Tibial nerve (tissue), 4 donors: ENCODE data around the gene ATP5F1A.

ENCODE experiments used
- CTCF ChIP-seq, 5 experiments: fragments of 200-600 bp in 3 of 5; fragments of 450-650 bp in 2 of 5; sonication (generic) in 3 of 5; IDR thresholded peaks; one replicate each; pipeline ENCODE4 v1.5.1; 2016 to 2019; ENCODE audit warnings: antibody characterized with exemption in 5 of 5, mild to moderate bottlenecking in 3 of 5, moderate library complexity in 2 of 5
- EP300 ChIP-seq, 2 donors: sonication (generic); formaldehyde crosslinking; IDR thresholded peaks; one replicate each; pipeline ENCODE4 v1.6.1; 2017; ENCODE audit warnings: antibody characterized with exemption in 2 of 2, mild to moderate bottlenecking in 1 of 2
- POLR2A ChIP-seq, 2 donors: fragments of 450-650 bp; IDR thresholded peaks; one replicate each; pipeline ENCODE4 v1.6.1; 2017; ENCODE audit warnings: antibody characterized with exemption in 2 of 2, mild to moderate bottlenecking in 2 of 2, moderate library complexity in 2 of 2

DNA sequence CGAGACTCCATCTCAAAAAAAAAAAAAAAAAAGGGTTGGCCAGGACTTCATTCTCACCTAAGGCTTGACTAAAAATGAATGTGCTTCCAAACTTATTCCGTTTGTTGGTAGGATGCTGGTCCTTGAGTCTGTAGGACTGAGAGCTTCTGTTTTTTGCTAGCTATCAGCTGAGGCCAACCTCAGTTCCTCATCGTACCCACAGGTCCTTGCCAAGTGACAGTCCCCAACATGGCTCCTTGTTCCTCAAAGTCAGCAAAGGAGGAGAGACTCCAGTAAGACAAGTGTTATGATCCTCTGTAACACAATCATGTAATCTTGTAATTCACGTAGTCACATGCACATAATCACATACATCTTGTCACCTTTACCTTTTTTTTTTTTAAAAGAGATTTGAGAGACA is 43.1 kb upstream of the ATP5F1A start:
- TF ChIP-seq CTCF (IDR thresholded peaks at IDR 0.05) (no peak), POLR2A (IDR thresholded peaks at IDR 0.05) (no peak), EP300 (IDR thresholded peaks at IDR 0.05) (no peak)
